ENCODE results near the gene CTNNA2. TPM values are rescaled to one million over a fixed set of nuclear protein-coding genes. Genes with fewer than 3 reads are reported as not detected.

The CTNNA2 gene
- total and polyA plus RNA-seq, 9 donors: 0.32 to 1.4 (median 0.37) TPM; not detected in 3

DNA sequence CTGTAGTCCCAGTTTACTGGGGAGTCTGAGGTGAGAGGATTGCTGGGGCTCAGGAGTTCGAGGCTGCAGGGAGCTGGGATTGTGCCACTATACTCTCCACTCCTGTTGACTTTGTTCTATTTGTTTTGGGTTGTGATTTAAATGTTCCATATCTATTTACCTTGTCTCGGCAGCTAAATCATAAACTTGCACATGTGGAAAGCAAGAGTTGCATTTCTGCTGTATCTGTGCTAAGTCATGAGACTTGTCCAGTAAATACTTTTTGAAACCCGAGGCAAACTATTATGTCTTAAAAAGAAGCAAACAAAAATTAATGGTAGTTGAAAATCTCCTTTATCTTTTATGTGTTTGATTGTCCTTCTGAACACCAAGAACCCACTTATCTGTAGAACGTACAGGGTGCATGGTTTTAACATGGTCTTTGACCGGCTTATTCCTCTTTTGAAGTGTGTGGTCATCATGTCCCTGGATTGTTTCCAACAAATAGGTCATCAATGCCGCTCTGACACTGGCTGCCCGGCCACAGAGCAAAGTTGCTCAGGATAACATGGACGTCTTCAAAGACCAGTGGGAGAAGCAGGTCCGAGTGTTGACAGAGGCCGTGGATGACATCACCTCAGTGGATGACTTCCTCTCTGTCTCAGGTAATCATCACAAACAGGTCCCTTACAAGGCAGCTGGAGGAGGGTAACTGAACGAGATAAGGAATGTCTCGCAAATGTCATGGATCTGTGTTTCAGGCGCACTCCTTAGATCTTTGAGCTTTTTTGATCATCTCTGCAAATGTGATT, 1032.8 kb downstream of the CTNNA2 start:
- Histone ChIP-seq H3K9me3 (no peaks in the 10 kb centered on the region), H3K27me3 (no peaks in the 10 kb centered on the region), H3K4me3 (no peak overlapping the region), H3K4me1 (ENCODE audit: insufficient read depth) (no peaks in the 10 kb centered on the region), H3K36me3 (no peaks in the 10 kb centered on the region), H3K27ac (no peak overlapping the region)
- no peak for DNase-seq
- 65 to 72% (median 68%) methylated on average over 13 of the region's 13 CpGs for WGBS, 3 donors
- TF ChIP-seq, protein P1, sequence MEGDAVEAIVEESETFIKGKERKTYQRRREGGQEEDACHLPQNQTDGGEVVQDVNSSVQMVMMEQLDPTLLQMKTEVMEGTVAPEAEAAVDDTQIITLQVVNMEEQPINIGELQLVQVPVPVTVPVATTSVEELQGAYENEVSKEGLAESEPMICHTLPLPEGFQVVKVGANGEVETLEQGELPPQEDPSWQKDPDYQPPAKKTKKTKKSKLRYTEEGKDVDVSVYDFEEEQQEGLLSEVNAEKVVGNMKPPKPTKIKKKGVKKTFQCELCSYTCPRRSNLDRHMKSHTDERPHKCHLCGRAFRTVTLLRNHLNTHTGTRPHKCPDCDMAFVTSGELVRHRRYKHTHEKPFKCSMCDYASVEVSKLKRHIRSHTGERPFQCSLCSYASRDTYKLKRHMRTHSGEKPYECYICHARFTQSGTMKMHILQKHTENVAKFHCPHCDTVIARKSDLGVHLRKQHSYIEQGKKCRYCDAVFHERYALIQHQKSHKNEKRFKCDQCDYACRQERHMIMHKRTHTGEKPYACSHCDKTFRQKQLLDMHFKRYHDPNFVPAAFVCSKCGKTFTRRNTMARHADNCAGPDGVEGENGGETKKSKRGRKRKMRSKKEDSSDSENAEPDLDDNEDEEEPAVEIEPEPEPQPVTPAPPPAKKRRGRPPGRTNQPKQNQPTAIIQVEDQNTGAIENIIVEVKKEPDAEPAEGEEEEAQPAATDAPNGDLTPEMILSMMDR (IDR thresholded peaks at IDR 0.05): no peak
- TF ChIP-seq EP300 (IDR thresholded peaks at IDR 0.05) (no peak), POLR2A (IDR thresholded peaks at IDR 0.05) (no peak)
- intact Hi-C loops (cut with DNase I): no loop called here

DNA sequence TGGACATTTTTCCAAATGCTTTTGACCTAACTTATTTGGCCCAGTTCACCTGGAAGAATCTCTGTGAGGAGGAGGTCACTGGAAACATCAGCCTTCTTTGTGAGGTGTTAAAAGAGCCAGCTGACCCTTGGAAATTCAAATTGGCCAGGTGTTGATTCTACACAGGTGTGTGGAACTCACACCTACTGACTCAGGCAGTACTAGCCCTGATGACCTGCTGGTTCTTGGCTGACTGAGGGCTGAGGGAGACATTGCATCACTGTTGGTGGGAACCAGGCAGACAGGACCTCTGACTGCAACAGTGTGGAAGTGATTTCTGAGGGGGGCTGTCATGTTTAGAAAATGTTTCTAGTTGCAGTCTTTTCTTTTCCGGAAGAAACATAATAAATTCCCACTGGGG, 1033.9 kb downstream of the CTNNA2 start:
- H3K27ac ChIP-seq: no peak overlapping the region
- intact Hi-C loops (cut with DNase I): no loop called here
- no peaks in the 10 kb centered on the region for H3K9me3 ChIP-seq
- no peaks in the 10 kb centered on the region for H3K4me1 ChIP-seq (ENCODE audit: insufficient read depth)
- H3K4me3 ChIP-seq: no peak overlapping the region
- H3K36me3 ChIP-seq: no peaks in the 10 kb centered on the region
- TF ChIP-seq, protein P1 (IDR thresholded peaks at IDR 0.05): no peak
- TF ChIP-seq POLR2A (IDR thresholded peaks at IDR 0.05) (no peak), EP300 (IDR thresholded peaks at IDR 0.05) (no peak)
- no peak for DNase-seq
- H3K27me3 ChIP-seq: no peaks in the 10 kb centered on the region
- 69 to 81% (median 76%) methylated on average over 1 of the region's 1 CpG for WGBS, 3 donors

DNA sequence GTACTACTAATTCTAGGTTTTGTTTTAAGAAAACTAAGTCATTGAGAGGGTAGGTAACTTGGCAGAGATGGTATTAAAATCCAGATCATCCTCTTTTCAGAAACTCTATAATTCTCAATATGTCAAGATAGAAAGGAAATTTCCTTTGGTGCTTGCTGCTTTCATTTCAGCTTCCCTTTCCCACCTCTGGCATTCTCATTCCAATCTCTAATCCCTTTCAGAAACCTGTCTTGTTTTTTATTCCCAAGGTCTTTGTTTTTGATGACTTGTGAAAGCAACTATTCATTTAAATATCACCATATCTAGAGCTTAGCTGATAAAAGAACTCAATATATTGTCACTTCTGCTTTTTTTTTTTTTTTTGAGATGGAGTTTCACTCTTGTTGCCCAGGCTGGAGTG, 1034.5 kb downstream of the CTNNA2 start:
- Histone ChIP-seq H3K27ac (no peak overlapping the region), H3K27me3 (no peaks in the 10 kb centered on the region), H3K4me1 (ENCODE audit: insufficient read depth) (no peaks in the 10 kb centered on the region), H3K4me3 (no peak overlapping the region), H3K9me3 (no peaks in the 10 kb centered on the region), H3K36me3 (no peaks in the 10 kb centered on the region)
- TF ChIP-seq EP300 (IDR thresholded peaks at IDR 0.05) (no peak), POLR2A (IDR thresholded peaks at IDR 0.05) (no peak)
- TF ChIP-seq, protein P1 (IDR thresholded peaks at IDR 0.05): no peak
- intact Hi-C loops (cut with DNase I): no loop called here
- no peak for DNase-seq

DNA sequence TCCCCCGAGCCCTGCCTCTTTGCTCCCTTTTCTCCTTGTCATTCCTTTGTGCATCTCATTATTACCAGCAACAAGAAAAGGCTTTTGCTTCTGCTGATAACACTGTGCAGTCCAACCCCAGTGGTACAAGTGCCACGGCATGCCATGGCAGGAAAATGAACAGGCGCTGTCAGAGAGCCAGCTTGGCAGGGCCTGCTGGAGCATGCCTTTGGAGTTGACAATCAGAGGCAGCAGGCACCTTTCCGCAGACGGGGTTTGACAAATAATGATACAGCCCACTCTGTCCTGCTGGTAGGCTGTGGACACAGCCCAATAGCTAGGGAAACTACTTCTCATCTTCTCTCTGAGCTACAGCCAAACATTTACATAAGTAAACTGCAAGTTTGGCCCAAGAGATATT, 1035.6 kb downstream of the CTNNA2 start:
- no peak for DNase-seq
- WGBS, 3 donors: 80 to 87% (median 83%) methylated on average over 5 of the region's 5 CpGs
- H3K4me1 ChIP-seq (ENCODE audit: insufficient read depth): no peaks in the 10 kb centered on the region
- no peaks in the 10 kb centered on the region for H3K27me3 ChIP-seq
- no peak overlapping the region for H3K4me3 ChIP-seq
- intact Hi-C loops (cut with DNase I): no loop called here
- H3K9me3 ChIP-seq: no peaks in the 10 kb centered on the region
- no peak overlapping the region for H3K27ac ChIP-seq
- TF ChIP-seq, protein P1 (IDR thresholded peaks at IDR 0.05): no peak
- TF ChIP-seq POLR2A (IDR thresholded peaks at IDR 0.05) (no peak), EP300 (IDR thresholded peaks at IDR 0.05) (no peak)
- no peaks in the 10 kb centered on the region for H3K36me3 ChIP-seq
